Fibroblast of lung (primary cell): ENCODE results near the gene UBE2Z. TPM values are rescaled to one million over a fixed set of nuclear protein-coding genes. Genes with fewer than 3 reads are reported as not detected.

Experiments used
- DNase-seq, 2 donors: peaks; one replicate each; pipeline versions ENCODE4 v3.0.0 to v3.0.0-alpha.2; 2010; ENCODE audit warnings: low read depth in 2 of 2
- H2AFZ ChIP-seq: 2 replicates; pipeline ENCODE4 v1.5.1; 2012; ENCODE audit warnings: low read length, control low read depth, inconsistent platforms
- H3K27ac ChIP-seq: 2 replicates; pipeline ENCODE4 v1.5.1; 2011; ENCODE audit warnings: low read length, control low read depth; ENCODE audit not compliant: insufficient read depth
- H3K27me3 ChIP-seq: 2 replicates; pipeline ENCODE4 v1.5.1; 2011; ENCODE audit warnings: mild to moderate bottlenecking, low read length; ENCODE audit not compliant: control insufficient read depth, insufficient read depth
- H3K36me3 ChIP-seq: 2 replicates; pipeline ENCODE4 v1.5.1; 2011; ENCODE audit warnings: low read length; ENCODE audit not compliant: control insufficient read depth, insufficient read depth
- H3K4me1 ChIP-seq: 2 replicates; pipeline ENCODE4 v1.5.1; 2011; ENCODE audit warnings: low read length; ENCODE audit not compliant: control insufficient read depth, insufficient read depth; ENCODE audit errors: extremely low read depth
- H3K4me2 ChIP-seq: 2 replicates; pipeline ENCODE4 v1.5.1; 2011; ENCODE audit warnings: low read length, control low read depth; ENCODE audit not compliant: insufficient read depth; ENCODE audit errors: extremely low read depth
- H3K4me3 ChIP-seq, 4 experiments: fragments of 200-600 bp in 1 of 4; sonication (generic) in 1 of 4; replicated peaks in 1 of 4; 2 replicates each; pipeline ENCODE4 v1.5.1; 2011 to 2016; ENCODE audit warnings: low read length in 4 of 4, low read depth in 3 of 4, mild to moderate bottlenecking in 3 of 4, control low read depth in 2 of 4, inconsistent platforms in 1 of 4, mixed read lengths in 1 of 4; ENCODE audit not compliant: insufficient read depth in 1 of 4; ENCODE audit errors: control extremely low read depth in 1 of 4
- H3K79me2 ChIP-seq: 2 replicates; pipeline ENCODE4 v1.5.1; 2012; ENCODE audit warnings: mild to moderate bottlenecking, low read length, inconsistent platforms; ENCODE audit not compliant: control insufficient read depth, insufficient read depth
- H3K9ac ChIP-seq: 2 replicates; pipeline ENCODE4 v1.5.1; 2011; ENCODE audit warnings: mild to moderate bottlenecking, low read length, control low read depth; ENCODE audit not compliant: insufficient read depth
- H3K9me3 ChIP-seq: 2 replicates; pipeline ENCODE4 v1.5.1; 2012; ENCODE audit warnings: low read depth, low read length; ENCODE audit not compliant: control insufficient read depth, insufficient read depth
- H4K20me1 ChIP-seq: 2 replicates; pipeline ENCODE4 v1.5.1; 2011; ENCODE audit warnings: low read length; ENCODE audit not compliant: control insufficient read depth, insufficient read depth; ENCODE audit errors: extremely low read depth
- EZH2 ChIP-seq: IDR thresholded peaks from 2 replicates; pipeline ENCODE4 v1.5.1; 2012; ENCODE audit warnings: low read length, control low read depth, mild to moderate bottlenecking; ENCODE audit errors: missing control alignments
- polyA plus RNA-seq, 2 donors: library from polyadenylated mRNA; depleted of rRNA in 1 of 2; stranded (reverse) in 1 of 2; unstranded in 1 of 2; fragments of >200 nt; gene quantifications; 2 replicates each; pipeline ENCODE4 v1.2.1, GENCODE V29; 2011 to 2012; ENCODE audit warnings: missing spikeins in 1 of 2
- total RNA-seq: library from RNA; depleted of rRNA; stranded (reverse); fragments of >200 nt; gene quantifications from 2 replicates; pipeline ENCODE4 v1.2.1, GENCODE V29; 2014
- TF ChIP-seq, protein P1 (sequence below), 2 donors: IDR thresholded peaks in 1 of 2; conservative IDR thresholded peaks in 1 of 2; 1 replicate in 1 of 2; 2 replicates in 1 of 2; pipeline ENCODE4 v1.5.1; 2011 to 2012; ENCODE audit warnings: low read length in 2 of 2, control low read depth in 1 of 2, inconsistent platforms in 1 of 2, low read depth in 1 of 2, mild to moderate bottlenecking in 1 of 2

The UBE2Z gene
- total and polyA plus RNA-seq, 2 donors (not counting 1 experiment from before 2014, with no cell fraction given), result 55.2 to 141 TPM

GRCh38 chr17:48910370-48910769 is 2.2 kb downstream of the UBE2Z start:
- Histone ChIP-seq H3K4me1 (peaks cover 11% of the 10 kb centered on the region), H4K20me1 (peaks cover 2% of the 10 kb centered on the region), H3K4me2 (peak overlapping the region; percentile 87), H3K79me2 (peaks cover 62% of the 10 kb centered on the region), H3K9me3 (no peaks in the 10 kb centered on the region), H3K27ac (no peak overlapping the region), H3K4me3 (peak overlapping the region in 3 of 4 experiments; percentile 14 to 94 (median 79)), H2AFZ (no peak overlapping the region), H3K36me3 (peaks cover 7% of the 10 kb centered on the region), H3K27me3 (no peaks in the 10 kb centered on the region), H3K9ac (no peak overlapping the region)
- DNase-seq, result no peak
- TF ChIP-seq, protein P1, sequence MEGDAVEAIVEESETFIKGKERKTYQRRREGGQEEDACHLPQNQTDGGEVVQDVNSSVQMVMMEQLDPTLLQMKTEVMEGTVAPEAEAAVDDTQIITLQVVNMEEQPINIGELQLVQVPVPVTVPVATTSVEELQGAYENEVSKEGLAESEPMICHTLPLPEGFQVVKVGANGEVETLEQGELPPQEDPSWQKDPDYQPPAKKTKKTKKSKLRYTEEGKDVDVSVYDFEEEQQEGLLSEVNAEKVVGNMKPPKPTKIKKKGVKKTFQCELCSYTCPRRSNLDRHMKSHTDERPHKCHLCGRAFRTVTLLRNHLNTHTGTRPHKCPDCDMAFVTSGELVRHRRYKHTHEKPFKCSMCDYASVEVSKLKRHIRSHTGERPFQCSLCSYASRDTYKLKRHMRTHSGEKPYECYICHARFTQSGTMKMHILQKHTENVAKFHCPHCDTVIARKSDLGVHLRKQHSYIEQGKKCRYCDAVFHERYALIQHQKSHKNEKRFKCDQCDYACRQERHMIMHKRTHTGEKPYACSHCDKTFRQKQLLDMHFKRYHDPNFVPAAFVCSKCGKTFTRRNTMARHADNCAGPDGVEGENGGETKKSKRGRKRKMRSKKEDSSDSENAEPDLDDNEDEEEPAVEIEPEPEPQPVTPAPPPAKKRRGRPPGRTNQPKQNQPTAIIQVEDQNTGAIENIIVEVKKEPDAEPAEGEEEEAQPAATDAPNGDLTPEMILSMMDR (conservative IDR thresholded peaks at IDR 0.05 in 1 of 2, IDR thresholded peaks at IDR 0.05 in 1 of 2; ENCODE audit: low read depth in 1 of 2, low read length in 2 of 2), result no peak
- TF ChIP-seq EZH2, result no peak

GRCh38 chr17:48912476-48912875 is 4.3 kb downstream of the UBE2Z start:
- Histone ChIP-seq H3K27me3 (no peaks in the 10 kb centered on the region), H2AFZ (no peak overlapping the region), H3K79me2 (peaks cover 69% of the 10 kb centered on the region), H4K20me1 (peaks cover 2% of the 10 kb centered on the region), H3K4me3 (no peak overlapping the region), H3K9me3 (no peaks in the 10 kb centered on the region), H3K9ac (no peak overlapping the region), H3K36me3 (peaks cover 7% of the 10 kb centered on the region), H3K4me2 (no peak overlapping the region), H3K4me1 (peaks cover 14% of the 10 kb centered on the region), H3K27ac (no peak overlapping the region)
- TF ChIP-seq, protein P1 (conservative IDR thresholded peaks at IDR 0.05 in 1 of 2, IDR thresholded peaks at IDR 0.05 in 1 of 2; ENCODE audit: low read depth in 1 of 2, low read length in 2 of 2), result no peak
- no peak for TF ChIP-seq EZH2
- DNase-seq, result no peak

GRCh38 chr17:48915459-48916282 is 7.5 kb downstream of the UBE2Z start:
- Histone ChIP-seq H3K9ac (no peak overlapping the region), H3K4me3 (peak overlapping the region in 1 of 4 experiments; percentile 30), H3K27me3 (no peaks in the 10 kb centered on the region), H4K20me1 (no peaks in the 10 kb centered on the region), H2AFZ (no peak overlapping the region), H3K4me2 (peak overlapping the region; percentile 23), H3K9me3 (no peaks in the 10 kb centered on the region), H3K27ac (peak overlapping the region; percentile 83), H3K4me1 (peaks cover 10% of the 10 kb centered on the region), H3K79me2 (peaks cover 51% of the 10 kb centered on the region), H3K36me3 (peaks cover 10% of the 10 kb centered on the region)
- peak; percentile 84 to 87 for DNase-seq
- TF ChIP-seq, protein P1 (conservative IDR thresholded peaks at IDR 0.05 in 1 of 2, IDR thresholded peaks at IDR 0.05 in 1 of 2; ENCODE audit: low read depth in 1 of 2, low read length in 2 of 2), result no peak
